Stomach (tissue), 9 donors: ENCODE data around the gene SMARCC1. TPM values are rescaled to one million over a fixed set of nuclear protein-coding genes. Genes with fewer than 3 reads are reported as not detected.

Experiments
- DNase-seq, 2 donors: peaks; one replicate each; pipeline versions ENCODE4 v3.0.0 to v3.0.0-alpha.2; 2013 to 2019
- H3K27ac ChIP-seq, 5 donors: fragments of 200-600 bp in 4 of 5; sonication (generic) in 4 of 5; one replicate each; pipeline ENCODE4 v1.5.1; 2013 to 2019; ENCODE audit warnings: mild to moderate bottlenecking in 1 of 5, moderate library complexity in 1 of 5
- H3K27me3 ChIP-seq, 3 donors: fragments of 200-600 bp; sonication (generic); one replicate each; pipeline ENCODE4 v1.5.1; 2017 to 2019; ENCODE audit warnings: mixed run types in 1 of 3
- H3K36me3 ChIP-seq, 4 donors: fragments of 200-600 bp; sonication (generic); 1 replicate in 3 of 4; 2 replicates in 1 of 4; pipeline ENCODE4 v1.5.1; 2016 to 2019
- H3K4me1 ChIP-seq, 4 donors: fragments of 200-600 bp; sonication (generic); one replicate each; pipeline ENCODE4 v1.5.1; 2016 to 2019
- H3K4me3 ChIP-seq, 4 donors: fragments of 200-600 bp; sonication (generic) in 3 of 4; one replicate each; pipeline ENCODE4 v1.5.1; 2016 to 2019; ENCODE audit warnings: mild to moderate bottlenecking in 1 of 4
- H3K9me3 ChIP-seq, 4 donors: fragments of 200-600 bp; sonication (generic); one replicate each; pipeline ENCODE4 v1.5.1; 2016 to 2019
- CTCF ChIP-seq, 7 experiments: fragments of 450-650 bp in 4 of 7; fragments of 200-600 bp in 3 of 7; sonication (generic) in 3 of 7; IDR thresholded peaks; one replicate each; pipeline ENCODE4 v1.5.1; 2016 to 2019; ENCODE audit warnings: antibody characterized with exemption in 7 of 7, control low read depth in 2 of 7, mild to moderate bottlenecking in 1 of 7
- EP300 ChIP-seq: sonication (generic); formaldehyde crosslinking; IDR thresholded peaks from one replicate; pipeline ENCODE4 v1.6.1; 2017; ENCODE audit warnings: antibody characterized with exemption
- POLR2A ChIP-seq, 4 donors: fragments of 450-650 bp; IDR thresholded peaks; one replicate each; pipeline ENCODE4 v1.6.1; 2016; ENCODE audit warnings: antibody characterized with exemption in 4 of 4, control low read depth in 2 of 4, mild to moderate bottlenecking in 1 of 4, moderate library complexity in 1 of 4
- POLR2AphosphoS5 ChIP-seq, 3 donors: sonication (generic); formaldehyde crosslinking; IDR thresholded peaks; one replicate each; pipeline ENCODE4 v1.6.1; 2016; ENCODE audit warnings: antibody characterized with exemption in 3 of 3
- WGBS, 5 donors: extraction: QIAGEN DNeasy Blood & Tissue Kit in 3 of 5; methylation state at CpG; one replicate each; pipeline versions ENCODE4 v1.1.5 to v1.1.7; 2013 to 2018; 5-methylcytosine and 5-hydroxymethylcytosine counted together
- intact Hi-C: fragments of 100-400 bp; cut with DNase I; formaldehyde crosslinking; loops from one replicate; pipeline ENCODE4 v1.15.1; 2023; ENCODE audit warnings: low total_unique reads
- polyA plus RNA-seq, 3 donors: library from polyadenylated mRNA; stranded (reverse); fragments of 200-250 nt; gene quantifications; one replicate each; pipeline ENCODE4 v1.2.3, GENCODE V29; 2013
- total RNA-seq, 5 donors: library from RNA; depleted of rRNA; stranded (reverse); fragments of >200 nt; gene quantifications; one replicate each; pipeline versions ENCODE4 v1.1.0 to v1.2.3, GENCODE V29; 2014 to 2016
- donor health status: healthy with polysubstance abuse.
- donor health status: Bipolar disorder and iron deficiency.
- donor health status: healthy.

Gene SMARCC1
- total and polyA plus RNA-seq, 8 donors = 8.6 to 64.3 (median 27.3) TPM

GRCh38 chr3:47601281-47601680 is 180.4 kb downstream of the SMARCC1 start:
- WGBS, 5 donors = 89 to 99% (median 97%) methylated on average over 3 of the region's 3 CpGs
- no peak overlapping the region for H3K4me3 ChIP-seq
- no peak for DNase-seq
- intact Hi-C loops = no loop called here
- H3K27ac ChIP-seq = no peak overlapping the region
- no peaks in the 10 kb centered on the region for H3K9me3 ChIP-seq
- peaks cover 0 to 4% (median 0%) of the 10 kb centered on the region in 4 donors for H3K4me1 ChIP-seq
- H3K27me3 ChIP-seq = no peaks in the 10 kb centered on the region
- TF ChIP-seq POLR2A (IDR thresholded peaks at IDR 0.05) = no peak
- TF ChIP-seq POLR2AphosphoS5 (IDR thresholded peaks at IDR 0.05) = no peak
- TF ChIP-seq CTCF (IDR thresholded peaks at IDR 0.05) = no peak
- no peak for TF ChIP-seq EP300
- H3K36me3 ChIP-seq = peaks cover 0 to 84% (median 76%) of the 10 kb centered on the region in 4 donors

- no peak for TF ChIP-seq EP300
- TF ChIP-seq CTCF (IDR thresholded peaks at IDR 0.05) = no peak
- no peak for TF ChIP-seq POLR2AphosphoS5 (IDR thresholded peaks at IDR 0.05)
- TF ChIP-seq POLR2A (IDR thresholded peaks at IDR 0.05) = no peak
- no peak for DNase-seq
- H3K4me1 ChIP-seq = no peaks in the 10 kb centered on the region
- H3K27ac ChIP-seq = no peak overlapping the region
- intact Hi-C loops = no loop called here
- H3K4me3 ChIP-seq = no peak overlapping the region
- WGBS, 5 donors = 71 to 81% (median 75%) methylated on average over 3 of the region's 3 CpGs
- H3K36me3 ChIP-seq = peaks cover 13 to 78% (median 73%) of the 10 kb centered on the region in 4 donors
- no peaks in the 10 kb centered on the region for H3K9me3 ChIP-seq
- no peaks in the 10 kb centered on the region for H3K27me3 ChIP-seq
Measured at GRCh38 chr3:47594792-47595191, 186.9 kb downstream of the SMARCC1 start.

DNA sequence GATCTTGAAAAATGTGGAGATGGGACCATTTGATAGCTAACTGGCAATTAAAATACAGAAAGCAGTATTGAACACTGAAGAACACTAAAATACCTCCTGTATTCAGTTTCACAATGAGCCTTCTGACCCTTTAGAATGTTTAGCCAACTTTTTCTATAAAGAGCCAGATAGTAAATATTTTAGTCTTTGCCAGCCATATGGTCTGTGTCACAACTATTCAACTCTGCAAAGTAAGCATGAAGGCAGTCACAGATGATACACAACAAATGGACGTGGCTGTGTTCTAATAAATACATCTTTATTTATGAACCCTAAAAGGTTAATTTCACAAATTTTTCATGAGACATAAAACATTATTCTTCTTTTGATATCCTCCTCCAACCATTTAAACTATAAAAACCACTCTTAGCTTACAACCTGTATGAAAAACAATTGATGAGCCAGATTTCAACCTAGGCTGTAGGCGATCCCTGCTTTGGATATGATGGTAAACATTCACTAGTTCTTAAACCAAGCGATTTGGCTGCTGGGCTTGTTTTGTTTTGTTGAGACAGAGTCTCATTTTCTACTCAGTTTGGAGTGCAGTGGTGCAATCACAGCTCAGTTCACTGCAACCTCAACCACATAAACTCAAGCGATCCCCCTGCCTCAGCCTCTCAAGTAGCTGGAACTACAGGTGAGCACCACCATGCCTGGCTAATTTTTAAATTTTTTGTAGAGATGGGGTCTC is 189.5 kb downstream of the SMARCC1 start:
- TF ChIP-seq EP300 = no peak
- TF ChIP-seq POLR2AphosphoS5 (IDR thresholded peaks at IDR 0.05) = no peak
- no peak for TF ChIP-seq CTCF (IDR thresholded peaks at IDR 0.05)
- no peak for TF ChIP-seq POLR2A (IDR thresholded peaks at IDR 0.05)
- Histone ChIP-seq H3K9me3 (no peaks in the 10 kb centered on the region), H3K36me3 (peaks cover 35 to 81% (median 78%) of the 10 kb centered on the region in 4 donors), H3K27me3 (no peaks in the 10 kb centered on the region), H3K4me1 (no peaks in the 10 kb centered on the region), H3K4me3 (no peak overlapping the region), H3K27ac (no peak overlapping the region)
- DNase-seq = peak in 1 of 2 donors; percentile 40
- WGBS, 5 donors = 70 to 85% (median 81%) methylated on average over 4 of the region's 4 CpGs
- intact Hi-C loops = no loop called here

GRCh38 chr3:47590216-47590615 is 191.5 kb downstream of the SMARCC1 start:
- peaks cover 34 to 90% (median 86%) of the 10 kb centered on the region in 4 donors for H3K36me3 ChIP-seq
- H3K27ac ChIP-seq = no peak overlapping the region
- no peak for TF ChIP-seq CTCF (IDR thresholded peaks at IDR 0.05)
- TF ChIP-seq EP300 = no peak
- TF ChIP-seq POLR2AphosphoS5 (IDR thresholded peaks at IDR 0.05) = no peak
- no peak for TF ChIP-seq POLR2A (IDR thresholded peaks at IDR 0.05)
- H3K4me1 ChIP-seq = no peaks in the 10 kb centered on the region
- H3K4me3 ChIP-seq = no peak overlapping the region
- H3K27me3 ChIP-seq = no peaks in the 10 kb centered on the region
- no peak for DNase-seq
- WGBS, 5 donors = 74 to 94% (median 87%) methylated on average over 1 to 2 of the region's 2 CpGs
- no peaks in the 10 kb centered on the region for H3K9me3 ChIP-seq
- intact Hi-C loops = no loop called here
